HG03066 (cell line): ENCODE data around the gene IYD.
"Not testable (repeated sequence)": the region's sequence is repeated elsewhere in the genome, so short reads cannot be mapped to it uniquely, and the experiment has no call there.

Experiments used
- ATAC-seq: cut with Tn5 transposase; IDR thresholded peaks from one replicate; pipeline ENCODE4 v1.9.1; 2021; ENCODE audit warnings: low read depth; ENCODE audit not compliant: unreplicated experiment

The IYD gene

DNA sequence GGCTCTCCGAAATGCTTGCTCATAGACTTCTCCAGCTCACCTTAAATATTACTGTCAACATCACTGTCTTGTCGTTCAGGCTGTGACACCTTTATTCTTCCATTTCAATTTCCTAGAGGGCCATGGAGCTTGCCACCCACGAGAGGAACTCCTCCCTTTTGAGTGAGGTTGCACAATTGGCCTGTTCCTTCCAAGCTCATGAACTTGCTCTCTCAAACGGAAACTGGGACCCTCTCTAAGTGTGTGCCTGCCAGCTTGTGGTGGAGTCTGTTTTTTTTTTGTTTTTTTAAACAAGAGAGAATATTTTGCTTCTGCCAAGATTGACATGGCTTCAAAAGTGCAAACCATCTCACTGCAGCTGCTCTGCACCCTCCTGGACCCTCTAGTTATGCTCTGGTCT lies 19.3 kb upstream of the IYD start:
- no peak for ATAC-seq

DNA sequence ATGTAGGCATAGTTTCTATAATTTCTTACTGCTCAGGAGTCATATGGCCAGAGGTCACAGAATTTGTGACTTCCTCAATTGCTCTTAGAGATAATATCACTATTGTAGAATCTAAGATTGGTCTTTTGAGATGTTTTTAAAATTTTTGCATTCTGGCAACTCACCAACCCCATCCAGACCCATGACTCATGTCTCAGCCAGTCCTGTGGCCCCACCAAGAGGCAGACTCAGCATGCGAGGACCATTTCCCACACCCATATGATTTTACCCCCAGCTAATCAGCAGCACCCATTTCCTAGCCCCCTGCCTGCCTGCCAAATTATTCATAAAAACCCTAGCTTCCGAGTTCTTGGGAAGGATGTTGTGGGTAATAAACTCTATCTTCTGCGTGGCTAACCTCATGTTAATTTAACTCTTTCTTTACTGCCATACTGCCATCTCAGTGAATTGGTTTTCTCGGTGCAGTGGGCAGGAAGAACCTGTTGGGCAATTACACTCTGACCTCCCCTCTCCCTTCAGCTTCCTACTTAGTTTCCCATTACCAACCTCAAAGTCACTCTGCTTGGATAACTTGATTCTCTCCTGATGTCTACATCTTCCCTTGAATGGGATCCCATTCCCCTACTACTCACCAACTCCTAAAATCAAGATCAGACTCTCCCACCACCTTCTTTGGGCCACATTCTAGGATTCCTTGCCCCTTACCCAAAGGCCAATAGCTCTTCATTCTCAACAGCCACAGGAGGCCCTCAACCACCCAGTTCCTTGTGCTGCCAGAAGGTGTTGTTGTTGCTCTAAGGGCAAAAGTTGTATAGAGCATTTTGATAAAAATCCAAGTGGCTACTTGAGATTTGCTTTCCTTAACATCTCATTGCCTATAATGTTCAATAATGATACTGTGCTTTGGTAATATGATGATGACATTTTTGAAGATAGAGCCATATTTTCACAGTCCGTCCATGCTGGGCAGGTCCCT lies 16.2 kb upstream of the IYD start:
- no peak for ATAC-seq

DNA sequence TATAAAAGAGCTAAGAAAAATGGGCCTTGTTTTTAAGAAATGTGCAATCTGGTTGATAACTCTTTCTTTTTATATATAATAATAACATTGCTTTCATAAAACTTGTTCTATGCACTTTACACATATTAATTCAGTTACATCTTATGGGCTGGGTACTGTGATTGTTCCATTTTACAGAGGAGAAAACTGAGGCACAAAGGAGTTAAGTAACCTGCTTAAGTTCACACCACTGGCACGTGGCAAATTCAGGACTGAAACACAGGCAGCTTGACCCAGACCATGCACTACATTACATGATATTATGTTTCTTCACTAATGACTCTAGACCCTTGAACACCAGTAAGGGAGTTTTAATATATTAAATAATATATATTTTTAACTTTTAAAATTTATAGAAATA lies 15.4 kb upstream of the IYD start:
- ATAC-seq = no peak

- ATAC-seq = no peak
Observed at GRCh38 chr6:150354754-150355571, 13.8 kb upstream of the IYD start.

- ATAC-seq = no peak
Observed at GRCh38 chr6:150355932-150356331, 12.9 kb upstream of the IYD start.

DNA sequence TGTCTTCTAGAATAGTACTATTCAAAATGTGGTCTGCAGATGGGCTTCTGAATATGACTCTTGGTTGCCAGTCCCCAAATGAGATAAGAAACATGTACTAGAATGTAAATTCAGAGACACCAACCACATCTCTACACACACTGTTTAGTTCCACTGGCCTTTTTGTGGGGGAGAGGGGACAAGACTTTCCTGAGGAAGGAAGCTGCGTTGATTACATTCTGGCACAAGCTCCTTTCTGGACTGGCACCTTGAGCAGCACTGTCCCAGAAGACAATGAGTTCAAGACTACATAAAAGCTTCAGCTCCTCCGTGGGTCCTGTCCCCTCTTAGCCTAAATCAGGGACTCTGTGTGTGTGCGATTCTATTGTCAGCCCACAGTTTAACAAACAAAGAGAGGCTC lies 6.9 kb upstream of the IYD start:
- no peak for ATAC-seq

- ATAC-seq = no peak
Observed at GRCh38 chr6:150363733-150364132, 5.1 kb upstream of the IYD start.

DNA sequence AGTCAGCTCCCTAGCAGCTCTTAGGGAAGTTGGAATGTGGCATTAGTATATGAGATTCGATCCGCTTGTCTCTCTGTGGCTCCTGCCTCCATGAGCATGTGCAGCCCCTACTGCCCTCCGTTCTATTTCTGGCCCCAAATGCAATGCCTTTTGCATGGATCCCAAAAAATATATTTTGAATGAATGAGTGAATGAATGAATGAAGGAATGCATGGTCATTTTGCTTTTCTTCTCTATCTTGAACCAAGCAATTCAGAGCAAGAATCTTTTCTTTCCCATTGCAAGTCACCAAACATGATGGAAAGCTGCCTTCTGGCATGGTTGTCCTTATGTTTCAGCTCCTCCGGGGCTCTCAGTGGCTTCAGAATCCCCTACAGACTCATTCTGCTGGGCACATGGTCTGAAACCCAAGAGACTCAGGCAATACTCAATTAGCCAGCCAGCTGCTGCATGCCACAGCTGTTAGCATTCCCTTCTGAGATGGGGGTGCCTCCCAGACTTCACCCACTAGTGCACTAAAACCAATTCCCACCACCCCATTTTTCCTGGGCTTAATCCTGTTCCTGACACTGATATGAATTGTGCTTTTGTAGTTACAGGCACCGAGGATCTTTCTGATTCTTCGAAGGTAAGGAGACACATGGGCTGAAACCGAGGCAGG lies 2.6 kb upstream of the IYD start:
- ATAC-seq = no peak

GRCh38 chr6:150369408-150369807 lies 596 bp downstream of the IYD start:
- ATAC-seq = no peak

- ATAC-seq = no peak
Observed at GRCh38 chr6:150370112-150370511, 1.3 kb downstream of the IYD start.

GRCh38 chr6:150371356-150371755 lies 2.5 kb downstream of the IYD start:
- no peak for ATAC-seq

DNA sequence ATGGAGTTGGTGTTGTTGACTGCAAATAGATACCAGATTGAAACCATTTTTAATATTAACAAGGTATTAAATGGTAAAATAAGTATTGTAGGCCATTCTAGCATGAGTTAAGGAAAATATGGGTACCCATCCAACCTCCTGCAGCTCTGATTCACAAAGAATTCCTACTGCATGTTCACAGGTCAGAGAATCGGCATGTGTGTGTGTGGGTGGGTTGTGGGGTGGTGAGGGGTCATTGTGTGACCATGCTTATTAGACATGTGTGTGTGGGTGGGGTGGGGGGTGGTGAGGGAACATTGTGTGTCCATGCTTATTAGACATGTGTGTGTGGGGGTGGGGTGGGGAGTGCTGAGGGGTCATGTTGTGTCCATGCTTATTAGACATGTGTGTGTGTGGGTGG lies 3.2 kb downstream of the IYD start:
- no peak for ATAC-seq

DNA sequence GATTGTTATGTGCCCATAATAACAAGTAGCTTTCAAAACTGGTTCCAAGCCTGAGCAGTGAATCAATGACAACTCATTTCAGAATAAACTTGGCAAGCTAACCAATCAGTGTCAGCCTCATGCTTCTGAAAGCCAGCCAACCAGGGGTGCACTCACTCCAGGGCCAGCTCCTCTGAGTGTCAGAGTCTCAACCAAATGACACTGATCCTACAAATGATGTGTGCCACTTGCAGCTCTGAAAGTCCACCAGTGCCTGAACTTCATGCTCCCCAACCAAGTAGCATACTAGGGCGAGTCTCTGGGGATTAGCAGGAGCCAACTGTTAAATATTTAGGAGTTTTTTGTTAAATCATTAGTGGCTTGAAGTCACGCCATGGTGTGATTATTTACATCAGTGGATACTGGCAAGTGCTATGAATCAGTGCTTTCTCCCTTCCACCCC lies 4.5 kb downstream of the IYD start:
- no peak for ATAC-seq

- not testable (repeated sequence) for ATAC-seq
Observed at GRCh38 chr6:150374346-150374745, 5.5 kb downstream of the IYD start.

DNA sequence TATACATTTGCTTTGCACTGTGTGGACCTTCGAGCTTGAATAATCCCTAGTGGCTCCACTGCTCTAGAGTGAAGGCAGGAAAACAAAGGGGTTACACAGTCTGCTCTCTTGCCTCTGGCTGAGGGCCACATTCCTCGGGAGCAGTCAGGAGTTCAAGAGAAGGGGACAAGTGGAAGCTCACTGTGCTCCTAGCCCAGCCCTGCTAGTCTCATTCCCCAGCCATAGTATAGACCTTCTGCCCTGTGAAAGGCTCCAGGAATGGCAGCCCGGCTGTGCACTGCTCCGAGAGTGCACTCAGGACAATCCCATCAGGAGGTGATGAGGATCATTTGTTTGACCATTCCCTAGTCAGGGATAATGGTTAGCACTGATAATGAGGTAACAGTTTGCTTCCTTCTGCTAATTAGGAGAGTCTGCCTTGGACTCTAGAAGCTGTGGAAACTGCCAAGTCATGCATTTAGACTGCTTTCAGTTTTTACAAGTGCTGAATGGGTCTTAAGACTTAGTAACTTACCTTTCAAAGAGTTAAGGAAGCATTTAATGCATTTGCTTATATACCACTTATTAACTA lies 8.5 kb downstream of the IYD start:
- ATAC-seq = no peak

GRCh38 chr6:150380256-150380655 lies 11.4 kb downstream of the IYD start:
- ATAC-seq = no peak

- ATAC-seq = no peak
Observed at GRCh38 chr6:150382171-150382570, 13.4 kb downstream of the IYD start.

DNA sequence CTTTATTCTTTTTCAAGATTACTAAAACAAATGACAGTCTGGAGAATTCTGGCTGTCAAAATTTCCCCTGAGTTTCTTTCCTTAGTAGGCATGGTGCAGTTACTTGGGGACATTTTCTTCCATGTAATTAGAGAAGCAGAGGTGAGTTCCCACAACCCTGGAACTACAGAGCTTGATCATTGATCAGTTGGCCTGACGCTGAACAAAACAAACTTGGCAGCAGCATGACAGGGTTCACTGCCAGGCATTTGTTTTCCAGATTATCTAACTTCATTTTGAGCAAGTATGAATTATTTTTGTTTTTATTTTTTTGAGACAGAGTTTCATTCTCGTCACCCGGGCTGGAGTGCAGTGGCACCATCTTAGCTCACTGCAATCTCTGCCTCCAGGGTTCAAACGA lies 22.6 kb downstream of the IYD start:
- no peak for ATAC-seq

GRCh38 chr6:150391890-150392289 lies 23.1 kb downstream of the IYD start:
- no peak for ATAC-seq

DNA sequence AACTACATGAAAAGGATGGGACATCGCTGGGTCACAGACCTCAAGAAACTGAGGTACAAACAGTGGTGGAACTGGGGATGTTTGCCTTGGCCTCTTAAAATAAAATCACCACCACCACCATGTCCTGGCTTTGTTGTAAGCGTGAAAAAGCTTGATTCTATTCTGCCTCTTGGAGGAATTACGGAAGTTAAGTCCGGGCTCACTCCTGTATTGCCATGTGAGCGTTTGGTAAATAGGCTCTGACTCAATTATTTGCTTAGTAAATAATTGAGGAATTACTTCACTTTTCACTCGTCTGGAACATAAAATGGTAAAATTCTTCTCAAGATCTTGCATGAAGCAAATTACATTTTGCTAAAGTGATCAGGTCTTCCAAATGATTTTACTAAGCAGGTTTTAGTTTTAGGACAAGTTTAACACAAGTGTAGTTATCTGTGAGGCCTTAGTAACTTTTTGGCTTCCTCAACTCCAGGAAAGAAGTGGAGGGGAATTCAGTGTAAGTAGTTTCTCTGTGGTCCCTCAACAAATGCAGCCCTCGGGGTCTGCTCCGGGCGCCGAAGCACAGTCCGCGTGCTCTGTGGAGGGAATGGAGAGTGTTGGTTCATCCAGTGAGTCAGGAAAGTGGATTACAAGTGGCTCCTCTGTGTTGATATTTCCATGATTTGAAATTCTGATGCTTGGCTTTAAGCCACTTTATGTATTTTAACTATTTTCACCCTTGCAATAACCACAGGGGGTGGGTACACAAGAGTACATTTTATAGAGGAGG lies 23.8 kb downstream of the IYD start:
- ATAC-seq = no peak
